ENCODE data around the gene PCNX2. TPM values are rescaled to one million over a fixed set of nuclear protein-coding genes. Genes with fewer than 3 reads are reported as not detected.

The PCNX2 gene
- total RNA-seq, 1 experiment from 2014 or later = 9.1 TPM

- H3K27ac ChIP-seq (ENCODE audit: low read depth, low read length, poor library complexity, severe bottlenecking) = no peak overlapping the region
- no peaks in the 10 kb centered on the region for H3K36me3 ChIP-seq (ENCODE audit: insufficient read depth, low read length, poor library complexity, severe bottlenecking)
- no peaks in the 10 kb centered on the region for H3K27me3 ChIP-seq (replicated peaks; ENCODE audit: insufficient read depth, low read depth, low read length, poor library complexity)
- no peaks in the 10 kb centered on the region for H3K4me1 ChIP-seq (ENCODE audit: insufficient read depth, low read length, poor library complexity, severe bottlenecking)
- H3K9me3 ChIP-seq (ENCODE audit: low read depth, low read length, poor library complexity, severe bottlenecking) = no peaks in the 10 kb centered on the region
- no peak for DNase-seq (ENCODE audit: low spot score)
- ChIA-PET CTCF (no interaction called here), POLR2A (ENCODE audit: low non-redundant PET) (no interaction called here)
- H3K4me3 ChIP-seq (ENCODE audit: low read depth, low read length, poor library complexity, severe bottlenecking) = no peak overlapping the region
- TF ChIP-seq EZH2 (IDR thresholded peaks at IDR 0.05; ENCODE audit: borderline replicate concordance, low read depth, low read length, poor library complexity, severe bottlenecking) = no peak
- no peak for TF ChIP-seq CTCF (conservative IDR thresholded peaks at IDR 0.05; ENCODE audit: low read depth, low read length)
- intact Hi-C loops (cut with micrococcal nuclease; ENCODE audit: unreplicated experiment) = no loop called here
- no TSS peak for BruUV-seq (replicated peaks)
These were observed 44.3 kb downstream of the PCNX2 start for GRCh38 chr1:233251201-233251720.

GRCh38 chr1:233248014-233248413 is 47.5 kb downstream of the PCNX2 start:
- no peaks in the 10 kb centered on the region for H3K36me3 ChIP-seq (ENCODE audit: insufficient read depth, low read length, poor library complexity, severe bottlenecking)
- intact Hi-C loops (cut with micrococcal nuclease; ENCODE audit: unreplicated experiment) = no loop called here
- TF ChIP-seq CTCF (conservative IDR thresholded peaks at IDR 0.05; ENCODE audit: low read depth, low read length) (no peak), EZH2 (IDR thresholded peaks at IDR 0.05; ENCODE audit: borderline replicate concordance, low read depth, low read length, poor library complexity, severe bottlenecking) (no peak)

GRCh38 chr1:233246965-233247364 is 48.6 kb downstream of the PCNX2 start:
- BruUV-seq (replicated peaks) = no TSS peak
- POLR2A ChIA-PET (ENCODE audit: low non-redundant PET) = no interaction called here
- H3K4me1 ChIP-seq (ENCODE audit: insufficient read depth, low read length, poor library complexity, severe bottlenecking) = peaks cover 4% of the 10 kb centered on the region
- DNase-seq (ENCODE audit: low spot score) = no peak
- no peak overlapping the region for H3K4me3 ChIP-seq (ENCODE audit: low read depth, low read length, poor library complexity, severe bottlenecking)
- H3K9me3 ChIP-seq (ENCODE audit: low read depth, low read length, poor library complexity, severe bottlenecking) = no peaks in the 10 kb centered on the region
- TF ChIP-seq CTCF (conservative IDR thresholded peaks at IDR 0.05; ENCODE audit: low read depth, low read length) (no peak), EZH2 (IDR thresholded peaks at IDR 0.05; ENCODE audit: borderline replicate concordance, low read depth, low read length, poor library complexity, severe bottlenecking) (no peak)
- intact Hi-C loops (cut with micrococcal nuclease; ENCODE audit: unreplicated experiment) = no loop called here
- H3K27ac ChIP-seq (ENCODE audit: low read depth, low read length, poor library complexity, severe bottlenecking) = no peak overlapping the region
- no peaks in the 10 kb centered on the region for H3K27me3 ChIP-seq (replicated peaks; ENCODE audit: insufficient read depth, low read depth, low read length, poor library complexity)
- CTCF ChIA-PET = no interaction called here
- H3K36me3 ChIP-seq (ENCODE audit: insufficient read depth, low read length, poor library complexity, severe bottlenecking) = no peaks in the 10 kb centered on the region

More at GRCh38 chr1:233248014-233248413, 47.5 kb downstream of the PCNX2 start:
- Histone ChIP-seq H3K4me1 (ENCODE audit: insufficient read depth, low read length, poor library complexity, severe bottlenecking) (no peaks in the 10 kb centered on the region), H3K27me3 (replicated peaks; ENCODE audit: insufficient read depth, low read depth, low read length, poor library complexity) (no peaks in the 10 kb centered on the region), H3K9me3 (ENCODE audit: low read depth, low read length, poor library complexity, severe bottlenecking) (no peaks in the 10 kb centered on the region), H3K4me3 (ENCODE audit: low read depth, low read length, poor library complexity, severe bottlenecking) (no peak overlapping the region), H3K27ac (ENCODE audit: low read depth, low read length, poor library complexity, severe bottlenecking) (no peak overlapping the region)
- POLR2A ChIA-PET (ENCODE audit: low non-redundant PET) = no interaction called here
- CTCF ChIA-PET = no interaction called here
- no peak for DNase-seq (ENCODE audit: low spot score)
- no TSS peak for BruUV-seq (replicated peaks)
